Fibroblast of mammary gland (primary cell): Measurements from ENCODE around the gene FSCN2.
A peak's percentile ranks its signal among the peaks of the same experiment; 100 is the strongest.

Experiments used
- DNase-seq: peaks from one replicate; pipeline ENCODE4 v3.0.0-alpha.2; 2010; ENCODE audit warnings: low read depth
- H3K4me3 ChIP-seq: 2 replicates; pipeline ENCODE4 v1.5.1; 2011; ENCODE audit warnings: low read depth, mild to moderate bottlenecking, low read length, moderate library complexity; ENCODE audit not compliant: control insufficient read depth
- CTCF ChIP-seq: conservative IDR thresholded peaks from 2 replicates; pipeline ENCODE4 v1.5.1; 2011; ENCODE audit warnings: low read depth, low read length, inconsistent platforms; ENCODE audit not compliant: control insufficient read depth, insufficient read depth

The FSCN2 gene

GRCh38 chr17:81510785-81511553 is 17.2 kb upstream of the FSCN2 start:
- DNase-seq: no peak
- TF ChIP-seq CTCF: no peak
- H3K4me3 ChIP-seq: peak overlapping the region; percentile 94

- H3K4me3 ChIP-seq: peak overlapping the region; percentile 94
- TF ChIP-seq CTCF: no peak
- DNase-seq: no peak
These were observed 16.7 kb upstream of the FSCN2 start for GRCh38 chr17:81511554-81511803.

GRCh38 chr17:81511804-81512561 is 16.2 kb upstream of the FSCN2 start:
- no peak for DNase-seq
- H3K4me3 ChIP-seq: peak overlapping the region; percentile 94

GRCh38 chr17:81512562-81513371 is 15.4 kb upstream of the FSCN2 start, which contains the start of gene ACTG1:
ACTG1 (minus strand) TSS chr17:81512799; CDS start chr17:81512354, 445 bp downstream.
- peak within 1 kb of the TSS; percentile 94 for H3K4me3 ChIP-seq

More at GRCh38 chr17:81511804-81512561, 16.2 kb upstream of the FSCN2 start:
- TF ChIP-seq CTCF: no peak

GRCh38 chr17:81513372-81513752 is 14.8 kb upstream of the FSCN2 start:
- DNase-seq: peak; percentile 45
- TF ChIP-seq CTCF: no peak
- H3K4me3 ChIP-seq: peak overlapping the region; percentile 42

More at GRCh38 chr17:81512562-81513371, 15.4 kb upstream of the FSCN2 start, which contains the start of gene ACTG1:
- DNase-seq: peak; percentile 90
- TF ChIP-seq CTCF: no peak

GRCh38 chr17:81513753-81514488 is 14.3 kb upstream of the FSCN2 start:
- DNase-seq: peak; percentile 69
- peak overlapping the region; percentile 42 for H3K4me3 ChIP-seq
- TF ChIP-seq CTCF: no peak
